Endothelial cell of umbilical vein (primary cell): Measurements from ENCODE around the gene STK16. TPM values are rescaled to one million over a fixed set of nuclear protein-coding genes. Genes with fewer than 3 reads are reported as not detected.

ENCODE experiments used
- BruUV-seq: library from RNA; stranded (reverse); fragments of 400-500 nt; replicated peaks from 2 replicates; lab custom pipeline; 2021; lab: Mats Ljungman, UMichigan
- CTCF ChIA-PET: fragments of 300-600, 350-600 bp; sonication (Branson Sonifier 250); formaldehyde crosslinking; loops from one replicate; lab custom pipeline; 2021; ENCODE audit warnings: antibody characterized with exemption, inconsistent platforms; lab: Charles Lee
- POLR2A ChIA-PET: fragments of 300-600, 350-600 bp; sonication (Branson Sonifier 250); formaldehyde crosslinking; loops from one replicate; lab custom pipeline; 2021; ENCODE audit warnings: antibody characterized with exemption, inconsistent platforms; lab: Charles Lee
- DNase-seq: peaks from one replicate; pipeline ENCODE4 v3.0.0-alpha.2; 2011; ENCODE audit warnings: low read depth, low spot score
- FAIRE-seq: peaks from 2 replicates; lab custom pipeline; 2011; peaks lifted over from hg19 to GRCh38; lab: Jason Lieb, UNC
- H2AFZ ChIP-seq: 2 replicates; pipeline ENCODE4 v1.6.0; 2012; ENCODE audit warnings: low read depth, low read length, control low read depth, inconsistent platforms
- H3K27ac ChIP-seq: 2 replicates; pipeline ENCODE4 v1.5.1; 2011; ENCODE audit warnings: low read depth, mild to moderate bottlenecking, control low read depth, low read length, moderate library complexity; ENCODE audit not compliant: insufficient read depth
- H3K27me3 ChIP-seq, 2 experiments: 2 replicates each; pipeline versions ENCODE4 v1.6.0 to v1.6.1; 2011; ENCODE audit warnings: low read length in 2 of 2, mixed read lengths in 1 of 2; ENCODE audit not compliant: control insufficient read depth in 2 of 2, insufficient read depth in 2 of 2
- H3K36me3 ChIP-seq, 2 experiments: 2 replicates in 1 of 2; 3 replicates in 1 of 2; pipeline ENCODE4 v1.5.1; 2011; ENCODE audit warnings: low read length in 2 of 2, mild to moderate bottlenecking in 1 of 2, moderate library complexity in 1 of 2; ENCODE audit not compliant: control insufficient read depth in 2 of 2, insufficient read depth in 2 of 2; ENCODE audit errors: extremely low read depth in 1 of 2
- H3K4me1 ChIP-seq: 3 replicates; pipeline ENCODE4 v1.5.1; 2011; ENCODE audit warnings: mild to moderate bottlenecking, low read length; ENCODE audit not compliant: control insufficient read depth, insufficient read depth; ENCODE audit errors: extremely low read depth
- H3K4me2 ChIP-seq: 2 replicates; pipeline ENCODE4 v1.6.1; 2011; ENCODE audit warnings: low read length, control low read depth, mixed read lengths; ENCODE audit not compliant: insufficient read depth
- H3K4me3 ChIP-seq, 3 experiments: fragments of 200-600 bp in 1 of 3; sonication (generic), shearing (Covaris generic) in 1 of 3; replicated peaks in 1 of 3; 2 replicates each; pipeline ENCODE4 v1.5.1; 2011 to 2016; ENCODE audit warnings: control low read depth in 3 of 3, low read length in 3 of 3, mild to moderate bottlenecking in 2 of 3, inconsistent platforms in 1 of 3, low read depth in 1 of 3, moderate library complexity in 1 of 3; ENCODE audit not compliant: insufficient read depth in 1 of 3
- H3K79me2 ChIP-seq: 2 replicates; pipeline ENCODE4 v1.6.0; 2012; ENCODE audit warnings: low read length, inconsistent platforms; ENCODE audit not compliant: control insufficient read depth, insufficient read depth
- H3K9ac ChIP-seq: replicated peaks from 2 replicates; pipeline ENCODE3; 2011; ENCODE audit warnings: low read length, control low read depth; ENCODE audit not compliant: insufficient read depth; ENCODE audit errors: extremely low read depth
- H3K9me1 ChIP-seq: replicated peaks from 3 replicates; pipeline ENCODE4 v1.6.0; 2011; ENCODE audit warnings: mild to moderate bottlenecking, low read length; ENCODE audit not compliant: control insufficient read depth, insufficient read depth; ENCODE audit errors: extremely low read depth
- H3K9me3 ChIP-seq: replicated peaks from 2 replicates; pipeline ENCODE4 v1.5.1; 2012; ENCODE audit warnings: low read length, inconsistent platforms; ENCODE audit not compliant: control insufficient read depth, insufficient read depth
- H4K20me1 ChIP-seq: replicated peaks from 2 replicates; pipeline ENCODE3; 2011; ENCODE audit warnings: mild to moderate bottlenecking, low read length; ENCODE audit not compliant: control insufficient read depth, insufficient read depth; ENCODE audit errors: extremely low read depth
- CTCF ChIP-seq, 2 donors: IDR thresholded peaks; 1 replicate in 1 of 2; 2 replicates in 1 of 2; pipeline ENCODE4 v1.5.1; 2011; ENCODE audit warnings: low read length in 2 of 2, mild to moderate bottlenecking in 2 of 2, moderate library complexity in 2 of 2, control low read depth in 1 of 2, inconsistent platforms in 1 of 2, low read depth in 1 of 2; ENCODE audit not compliant: insufficient read depth in 1 of 2; ENCODE audit errors: extremely low read depth in 1 of 2
- EZH2 ChIP-seq: IDR thresholded peaks from 2 replicates; pipeline ENCODE4 v1.6.1; 2012; ENCODE audit warnings: borderline replicate concordance, low read depth, mild to moderate bottlenecking, moderate library complexity, low read length, inconsistent platforms; ENCODE audit not compliant: severe bottlenecking
- FOS ChIP-seq: IDR thresholded peaks from 2 replicates; pipeline ENCODE4 v1.6.1; 2011; ENCODE audit warnings: mild to moderate bottlenecking, low read length, moderate library complexity, borderline replicate concordance; ENCODE audit not compliant: insufficient read depth
- GATA2 ChIP-seq: IDR thresholded peaks from 2 replicates; pipeline ENCODE4 v1.7.0; 2011; ENCODE audit warnings: low read depth, mild to moderate bottlenecking, moderate library complexity, mixed read lengths, low read length; ENCODE audit not compliant: insufficient read length, insufficient read depth
- JUN ChIP-seq: IDR thresholded peaks from 2 replicates; pipeline ENCODE4 v1.6.1; 2011; ENCODE audit warnings: borderline replicate concordance, low read depth; ENCODE audit not compliant: insufficient read length, insufficient read depth
- MAX ChIP-seq: IDR thresholded peaks from 2 replicates; pipeline ENCODE4 v1.6.1; 2011; ENCODE audit not compliant: insufficient read depth, insufficient read length
- MYC ChIP-seq: IDR thresholded peaks from one replicate; pipeline ENCODE4 v1.6.1; 2011; ENCODE audit warnings: mild to moderate bottlenecking, low read depth, low read length
- POLR2A ChIP-seq: IDR thresholded peaks from 2 replicates; pipeline ENCODE4 v1.6.1; 2012; ENCODE audit warnings: low read depth, mild to moderate bottlenecking, control low read depth, low read length
- POLR2AphosphoS5 ChIP-seq: IDR thresholded peaks from 2 replicates; pipeline ENCODE4 v1.6.1; 2012; ENCODE audit warnings: low read depth, mild to moderate bottlenecking, control low read depth, low read length, moderate library complexity; ENCODE audit not compliant: insufficient read depth
- dilution Hi-C: fragments of 300-500 bp; cut with MboI; formaldehyde crosslinking; loops from one replicate; pipeline ENCODE4 v1.15.0; 2019; ENCODE audit warnings: low sequenced_read_pairs; ENCODE audit not compliant: extremely low pct_ligation_motif_present
- intact Hi-C: fragments of 100-400 bp; cut with micrococcal nuclease; formaldehyde crosslinking; loops from one replicate; pipeline ENCODE4 v1.10.0; 2022
- polyA plus RNA-seq, 4 experiments: library from polyadenylated mRNA; depleted of rRNA in 3 of 4; stranded (reverse) in 3 of 4; unstranded in 1 of 4; fragments of >200 nt; gene quantifications; 2 replicates each; pipeline versions ENCODE4 v1.2.1 to v1.2.3, GENCODE V29; 2011 to 2012; ENCODE audit warnings: missing spikeins in 1 of 4
- total RNA-seq: library from RNA; stranded (reverse); gene quantifications from 2 replicates; pipeline ENCODE4 v1.2.3, GENCODE V29; 2021

Gene STK16
- total and polyA plus RNA-seq, 2 donors (not counting 3 experiments of a cell fraction or from before 2014, with no cell fraction given): 18.8 to 63.2 TPM

- no peak for FAIRE-seq
Measured at GRCh38 chr2:219225350-219225749, 19.9 kb upstream of the STK16 start.

More at GRCh38 chr2:219225350-219225749, 19.9 kb upstream of the STK16 start:
- no peaks in the 10 kb centered on the region for H3K9me1 ChIP-seq
- no peak for DNase-seq
- POLR2A ChIA-PET: no interaction called here
- H3K36me3 ChIP-seq: peaks cover 3 to 43% of the 10 kb centered on the region in 2 experiments
- peaks cover 20% of the 10 kb centered on the region for H3K79me2 ChIP-seq
- no peaks in the 10 kb centered on the region for H3K27me3 ChIP-seq
- H3K9ac ChIP-seq: no peak overlapping the region
- H3K4me2 ChIP-seq: no peak overlapping the region
- dilution Hi-C loops: no loop called here
- no peaks in the 10 kb centered on the region for H4K20me1 ChIP-seq
- TF ChIP-seq JUN: no peak
- no peak for TF ChIP-seq EZH2
- no peak for TF ChIP-seq POLR2AphosphoS5
- no peak for TF ChIP-seq POLR2A
- TF ChIP-seq FOS: no peak
- TF ChIP-seq GATA2: no peak
- no peak for TF ChIP-seq MAX
- TF ChIP-seq MYC: no peak
- no peak for TF ChIP-seq CTCF (IDR thresholded peaks at IDR 0.05; ENCODE audit: extremely low read depth in 1 of 2, insufficient read depth in 1 of 2, low read depth in 1 of 2, low read length in 2 of 2)
- no peak overlapping the region for H3K4me3 ChIP-seq
- H3K9me3 ChIP-seq: no peaks in the 10 kb centered on the region
- peaks cover 11% of the 10 kb centered on the region for H3K4me1 ChIP-seq
- CTCF ChIA-PET: no interaction called here
- no peak overlapping the region for H3K27ac ChIP-seq
- intact Hi-C loops: no loop called here
- no TSS peak for BruUV-seq
- no peak overlapping the region for H2AFZ ChIP-seq
